HG03139 (cell line): ENCODE results near the gene TICRR.

Experiments
- ATAC-seq: cut with Tn5 transposase; IDR thresholded peaks from one replicate; pipeline ENCODE4 v1.9.1; 2021; ENCODE audit not compliant: unreplicated experiment

TICRR gene

DNA sequence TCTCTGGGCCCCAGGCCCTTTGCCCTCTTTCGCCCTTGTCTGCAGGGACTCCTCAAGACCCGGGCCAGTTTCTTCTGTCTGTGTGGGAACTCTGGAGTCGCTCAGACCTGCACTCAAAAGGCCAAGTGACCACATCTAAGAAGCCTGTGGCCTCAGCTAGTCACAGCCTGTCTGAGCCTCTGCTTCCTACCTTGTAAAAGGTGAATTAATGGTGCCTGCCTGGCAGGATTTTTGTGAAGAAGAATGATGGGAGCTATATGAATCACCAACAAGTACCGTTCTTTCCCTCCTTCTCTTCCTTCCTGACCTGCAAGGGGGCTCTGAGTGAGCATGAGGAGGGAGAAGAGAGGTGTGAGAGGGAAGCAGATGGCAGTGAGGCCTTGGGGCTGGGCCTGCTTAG is 96.4 kb downstream of the TICRR start:
- no peak for ATAC-seq

DNA sequence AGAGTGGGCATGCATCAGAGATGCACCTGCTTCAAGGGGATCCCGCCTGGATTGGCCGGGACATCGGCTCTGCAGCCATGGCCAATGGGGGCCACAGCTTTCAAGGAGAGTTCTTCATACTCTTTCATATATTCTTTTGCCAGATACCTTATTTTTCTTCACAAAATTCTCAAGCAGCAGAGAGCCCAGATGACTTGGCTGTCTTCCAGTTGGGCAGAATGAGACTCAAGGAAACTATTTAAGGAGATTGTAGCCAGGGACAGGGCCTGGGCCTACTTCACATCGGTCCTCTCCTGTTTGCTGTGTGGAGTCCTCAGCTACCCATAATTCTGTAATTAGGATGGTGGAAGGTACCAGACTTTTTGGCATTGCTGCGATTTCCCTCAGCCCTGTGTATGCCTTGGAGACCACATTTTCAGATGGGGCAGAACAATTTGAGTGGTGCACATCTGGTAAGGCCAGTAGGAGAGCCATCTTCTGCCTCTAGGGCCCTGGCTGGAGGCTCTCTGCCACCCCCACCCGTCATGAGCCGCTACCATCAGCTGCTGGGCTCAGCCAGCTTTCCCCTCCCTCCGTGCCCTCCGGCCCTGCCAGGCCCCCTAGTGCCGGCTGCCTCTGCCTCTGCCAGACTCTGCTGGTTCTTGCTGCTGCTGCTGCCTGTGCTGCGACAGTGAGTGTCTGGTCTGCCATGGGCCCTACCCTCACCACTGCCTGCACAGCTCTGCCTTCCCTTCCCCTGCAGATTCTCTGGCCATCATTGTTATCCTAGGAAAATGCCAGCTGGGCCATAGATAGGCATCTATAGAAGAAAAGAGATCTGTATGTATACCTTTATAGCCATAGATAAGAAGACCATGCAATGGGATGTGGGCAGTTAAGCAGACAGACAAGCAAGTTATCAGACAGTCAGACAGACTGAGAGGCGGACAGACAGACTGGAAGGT is 97.2 kb downstream of the TICRR start:
- ATAC-seq: no peak

DNA sequence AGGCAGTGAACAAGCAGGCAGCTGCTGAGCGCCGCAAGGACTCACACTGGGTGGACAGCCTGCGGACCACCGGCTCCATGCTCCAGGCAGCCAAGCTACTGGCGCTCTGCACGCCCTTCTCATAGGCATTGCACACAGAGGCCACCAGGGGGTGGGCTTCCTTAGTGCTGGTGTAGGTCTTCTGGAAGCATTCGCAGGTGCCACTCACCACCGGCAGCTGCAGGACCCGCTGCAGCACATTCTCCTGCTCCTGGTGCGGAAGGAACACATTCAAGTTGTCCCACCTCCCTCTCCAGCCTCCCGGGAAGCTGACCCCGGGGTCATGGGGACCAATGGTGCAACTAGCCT is 97.9 kb downstream of the TICRR start:
- no peak for ATAC-seq

DNA sequence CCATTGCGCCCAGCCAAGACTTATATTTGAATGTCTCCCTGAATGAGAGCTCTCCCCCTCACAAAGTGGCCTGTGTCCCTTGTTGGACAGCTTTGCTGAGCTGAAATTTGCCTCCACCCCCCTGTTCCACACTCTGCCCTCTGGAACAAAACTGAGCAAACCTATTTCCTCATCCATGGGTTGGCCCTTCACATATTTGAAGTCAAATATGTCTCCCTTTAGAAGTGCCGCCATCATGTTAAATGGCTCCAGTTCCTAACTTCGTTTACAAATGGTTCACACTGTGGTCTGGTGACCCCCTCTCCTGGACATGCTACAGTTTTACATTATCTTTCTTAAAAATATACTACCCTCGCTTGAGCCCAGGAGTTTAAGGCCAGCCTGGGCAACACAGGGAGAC is 99.3 kb downstream of the TICRR start:
- no peak for ATAC-seq

DNA sequence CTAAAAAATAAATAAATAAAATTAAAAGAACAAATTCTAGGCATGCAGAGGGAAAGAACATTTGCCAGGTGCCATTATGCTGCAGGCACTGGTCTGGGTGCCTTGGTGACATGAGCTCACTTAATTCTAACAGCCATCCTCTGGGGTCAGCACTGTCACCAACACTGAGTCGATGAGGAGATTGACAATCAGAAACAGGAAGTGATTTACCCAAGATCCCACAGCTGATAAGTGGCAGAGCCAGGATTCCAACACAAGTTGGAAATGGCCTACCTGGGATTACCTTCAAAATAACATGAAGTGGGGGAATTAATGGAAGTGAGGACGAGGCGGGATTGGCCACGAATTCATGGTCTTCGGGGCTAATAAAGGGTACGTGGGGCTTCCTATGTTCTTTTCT is 100.3 kb downstream of the TICRR start:
- ATAC-seq: no peak

DNA sequence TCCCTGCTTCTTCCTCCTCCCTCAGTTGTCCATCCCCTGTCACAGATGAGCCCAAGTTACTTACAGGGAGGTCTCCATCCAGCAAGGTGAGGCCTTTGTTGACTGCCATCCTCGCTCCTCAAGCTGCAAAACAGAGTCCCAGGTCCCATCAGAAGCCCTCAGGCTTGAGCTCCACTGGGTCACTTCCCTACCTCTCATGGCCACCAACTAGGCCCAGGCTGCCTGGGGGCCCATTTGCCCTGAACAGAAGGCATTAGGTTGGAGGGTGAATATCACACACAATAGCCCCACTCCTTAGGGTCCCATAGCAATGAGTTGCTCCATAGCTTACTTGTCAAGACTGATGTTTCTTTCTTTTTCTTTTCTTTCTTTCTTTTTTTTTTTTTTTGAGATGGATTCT is 102.1 kb downstream of the TICRR start:
- ATAC-seq: no peak
